Mesothelial cell of epicardium (in vitro differentiated cells): Measurements from ENCODE around the gene ANKS3. TPM values are rescaled to one million over a fixed set of nuclear protein-coding genes. Genes with fewer than 3 reads are reported as not detected.

Source experiments
- DNase-seq, 2 experiments: peaks; one replicate each; pipeline ENCODE4 v3.0.0; 2021; ENCODE audit warnings: low spot score in 2 of 2; ENCODE audit not compliant: unreplicated experiment in 2 of 2
- H3K27ac Mint-ChIP-seq: 2 replicates; pipeline ENCODE4 v1.8.0; 2021; ENCODE audit warnings: mixed read lengths
- H3K27me3 Mint-ChIP-seq: 2 replicates; pipeline ENCODE4 v1.8.0; 2021; ENCODE audit warnings: low read depth, mixed read lengths
- H3K36me3 Mint-ChIP-seq: 2 replicates; pipeline ENCODE4 v1.8.0; 2021; ENCODE audit warnings: mixed read lengths
- H3K4me1 Mint-ChIP-seq: 2 replicates; pipeline ENCODE4 v1.8.0; 2021; ENCODE audit warnings: mixed read lengths
- H3K4me3 Mint-ChIP-seq: 2 replicates; pipeline ENCODE4 v1.8.0; 2021; ENCODE audit warnings: mild to moderate bottlenecking, moderate library complexity, mixed read lengths
- H3K9me3 Mint-ChIP-seq: 2 replicates; pipeline ENCODE4 v1.8.0; 2021; ENCODE audit warnings: mixed read lengths
- total RNA-seq: library from RNA; stranded (reverse); gene quantifications from 3 replicates; pipeline ENCODE4 v1.2.1, GENCODE V29; 2021
- TF ChIP-seq, protein P1 (sequence below): fragments of 200-600 bp; sonication (generic); IDR thresholded peaks from one replicate; pipeline ENCODE4 v1.5.0; 2021; ENCODE audit warnings: antibody characterized with exemption; ENCODE audit not compliant: unreplicated experiment

The ANKS3 gene
- total RNA-seq, 1 donor from 2014 or later, result 45.8 TPM

DNA sequence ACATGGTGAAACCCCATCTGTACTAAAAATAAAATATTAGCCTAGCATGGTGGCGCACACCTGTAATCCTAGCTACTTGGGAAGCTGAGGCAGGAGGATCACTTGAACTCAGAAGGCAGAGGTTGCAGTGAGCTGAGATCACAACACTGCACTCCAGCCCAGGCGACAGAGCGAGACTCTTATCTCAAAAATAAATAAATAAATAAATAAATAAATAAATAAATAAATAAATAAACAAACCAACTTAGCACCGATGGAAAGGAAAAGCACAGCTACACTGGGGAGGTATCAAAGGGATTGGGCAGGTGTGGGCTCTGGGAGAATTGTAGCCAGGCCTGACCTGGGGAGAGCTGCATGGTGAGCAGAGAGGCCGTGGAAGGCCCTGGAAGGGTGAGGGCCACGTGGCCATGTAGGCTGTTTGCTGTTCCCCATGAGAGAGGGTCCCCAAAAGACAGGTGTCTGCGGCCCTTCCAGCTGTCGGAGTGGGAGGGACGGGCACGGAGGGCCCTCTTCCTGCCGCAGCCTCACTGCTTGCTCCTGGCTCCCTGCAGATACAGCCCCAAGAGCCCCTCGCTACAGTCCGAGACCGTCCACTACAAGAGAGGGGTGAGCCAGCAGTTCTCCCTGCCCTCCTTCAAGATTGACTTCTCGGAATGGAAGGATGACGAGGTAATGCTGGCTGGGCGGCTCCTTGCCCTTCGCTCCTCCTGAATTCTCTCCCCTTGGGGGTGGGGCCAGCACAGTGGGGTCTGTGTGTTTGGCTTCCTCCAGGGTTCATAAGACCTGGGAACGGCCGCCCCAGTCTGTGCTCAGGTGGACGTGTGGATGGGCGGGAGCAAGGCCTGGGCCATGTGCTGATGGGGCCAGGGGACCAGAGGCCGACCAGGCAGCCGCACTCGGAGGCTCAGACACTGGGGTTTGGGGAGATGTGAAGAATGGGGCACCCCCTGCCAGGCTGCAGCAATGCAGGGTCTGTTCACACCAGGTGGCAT is 77.1 kb downstream of the ANKS3 start:
- Mint-ChIP-seq H3K4me3 (no peak overlapping the region), H3K9me3 (no peaks in the 10 kb centered on the region), H3K27ac (no peak overlapping the region), H3K4me1 (no peaks in the 10 kb centered on the region), H3K36me3 (peaks cover 17% of the 10 kb centered on the region), H3K27me3 (no peaks in the 10 kb centered on the region)
- DNase-seq, result no peak
- TF ChIP-seq, protein P1, sequence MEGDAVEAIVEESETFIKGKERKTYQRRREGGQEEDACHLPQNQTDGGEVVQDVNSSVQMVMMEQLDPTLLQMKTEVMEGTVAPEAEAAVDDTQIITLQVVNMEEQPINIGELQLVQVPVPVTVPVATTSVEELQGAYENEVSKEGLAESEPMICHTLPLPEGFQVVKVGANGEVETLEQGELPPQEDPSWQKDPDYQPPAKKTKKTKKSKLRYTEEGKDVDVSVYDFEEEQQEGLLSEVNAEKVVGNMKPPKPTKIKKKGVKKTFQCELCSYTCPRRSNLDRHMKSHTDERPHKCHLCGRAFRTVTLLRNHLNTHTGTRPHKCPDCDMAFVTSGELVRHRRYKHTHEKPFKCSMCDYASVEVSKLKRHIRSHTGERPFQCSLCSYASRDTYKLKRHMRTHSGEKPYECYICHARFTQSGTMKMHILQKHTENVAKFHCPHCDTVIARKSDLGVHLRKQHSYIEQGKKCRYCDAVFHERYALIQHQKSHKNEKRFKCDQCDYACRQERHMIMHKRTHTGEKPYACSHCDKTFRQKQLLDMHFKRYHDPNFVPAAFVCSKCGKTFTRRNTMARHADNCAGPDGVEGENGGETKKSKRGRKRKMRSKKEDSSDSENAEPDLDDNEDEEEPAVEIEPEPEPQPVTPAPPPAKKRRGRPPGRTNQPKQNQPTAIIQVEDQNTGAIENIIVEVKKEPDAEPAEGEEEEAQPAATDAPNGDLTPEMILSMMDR, result no peak

DNA sequence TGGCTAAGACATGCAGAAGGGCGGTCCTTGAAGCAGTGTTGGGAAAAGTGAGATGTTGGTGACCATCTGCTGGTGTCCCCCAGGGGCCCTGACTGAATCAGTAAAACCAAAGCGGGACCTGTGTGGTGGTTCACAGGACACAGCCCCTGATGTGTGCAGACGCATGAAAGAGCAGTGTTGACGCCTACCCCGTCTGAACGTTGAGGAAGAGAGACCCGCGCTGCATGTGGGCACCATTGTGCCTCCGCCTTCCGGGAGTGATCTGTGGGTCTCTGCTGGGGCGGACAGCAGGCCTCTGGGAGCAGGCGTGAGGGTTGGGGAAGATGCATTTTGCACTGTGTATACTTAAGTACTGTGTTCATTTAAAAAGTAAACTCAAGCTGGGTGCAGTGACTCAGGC is 77.8 kb downstream of the ANKS3 start:
- TF ChIP-seq, protein P1, result no peak
- Mint-ChIP-seq H3K4me3 (no peak overlapping the region), H3K36me3 (peaks cover 17% of the 10 kb centered on the region), H3K4me1 (no peaks in the 10 kb centered on the region), H3K27me3 (no peaks in the 10 kb centered on the region), H3K9me3 (no peaks in the 10 kb centered on the region), H3K27ac (no peak overlapping the region)
- DNase-seq, result no peak

DNA sequence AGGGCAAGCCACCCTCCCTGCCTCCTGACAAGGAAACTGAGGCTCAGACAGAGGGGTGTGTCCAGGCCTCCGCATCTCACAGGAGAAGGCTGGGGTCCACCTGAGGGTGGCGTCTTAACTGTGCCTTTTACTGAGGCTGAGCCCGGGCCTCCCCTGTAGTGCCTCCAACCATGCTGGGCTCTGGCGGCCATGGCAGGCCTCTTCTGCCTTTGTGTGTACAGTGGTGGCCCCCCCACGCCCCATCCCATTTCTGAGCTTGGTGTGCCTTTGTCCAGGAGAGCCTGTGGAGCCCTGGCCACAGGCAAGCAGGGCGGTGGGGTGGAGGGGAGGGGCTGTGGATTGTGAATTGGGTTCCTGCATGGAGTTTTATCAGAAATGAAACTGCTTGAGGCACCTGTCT is 78.3 kb downstream of the ANKS3 start:
- Mint-ChIP-seq H3K4me1 (no peaks in the 10 kb centered on the region), H3K36me3 (peaks cover 18% of the 10 kb centered on the region), H3K9me3 (no peaks in the 10 kb centered on the region), H3K27me3 (no peaks in the 10 kb centered on the region), H3K27ac (no peak overlapping the region), H3K4me3 (no peak overlapping the region)
- DNase-seq, result no peak
- TF ChIP-seq, protein P1, result no peak

DNA sequence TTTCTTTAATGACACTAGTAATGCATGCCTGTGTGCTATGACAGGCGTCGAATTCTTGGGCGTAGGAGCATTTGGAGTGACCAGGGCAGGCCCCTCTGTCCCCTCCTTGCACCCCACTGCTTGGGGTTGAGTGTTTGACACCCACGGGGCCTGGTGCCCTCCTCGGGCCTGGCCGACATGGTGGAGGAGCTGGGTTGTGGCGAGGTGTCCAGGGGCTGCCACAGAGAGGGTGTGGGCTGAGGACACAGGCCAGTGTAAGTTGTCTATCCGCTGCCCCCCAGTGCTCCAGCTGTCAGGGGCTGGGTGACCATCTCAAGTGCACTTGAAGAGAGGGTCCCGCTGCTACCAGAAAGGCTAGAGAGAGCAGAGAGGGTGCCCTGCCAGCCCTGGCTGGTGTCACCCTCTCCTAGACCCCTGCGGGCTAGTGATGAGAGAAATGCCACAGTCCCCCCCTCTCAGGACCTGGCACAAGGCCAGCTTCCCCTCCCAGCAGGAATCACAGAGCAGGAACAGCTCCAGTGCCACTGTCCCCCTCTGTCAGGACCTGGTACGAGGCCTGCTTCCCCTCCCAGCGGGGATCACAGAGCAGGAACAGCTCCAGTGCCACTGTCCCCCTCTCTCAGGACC is 79.0 kb downstream of the ANKS3 start:
- H3K4me3 Mint-ChIP-seq, result no peak overlapping the region
- TF ChIP-seq, protein P1, result no peak
- H3K9me3 Mint-ChIP-seq, result no peaks in the 10 kb centered on the region
- H3K4me1 Mint-ChIP-seq, result no peaks in the 10 kb centered on the region
- no peak overlapping the region for H3K27ac Mint-ChIP-seq
- H3K27me3 Mint-ChIP-seq, result no peaks in the 10 kb centered on the region
- DNase-seq, result no peak
- H3K36me3 Mint-ChIP-seq, result peaks cover 23% of the 10 kb centered on the region

DNA sequence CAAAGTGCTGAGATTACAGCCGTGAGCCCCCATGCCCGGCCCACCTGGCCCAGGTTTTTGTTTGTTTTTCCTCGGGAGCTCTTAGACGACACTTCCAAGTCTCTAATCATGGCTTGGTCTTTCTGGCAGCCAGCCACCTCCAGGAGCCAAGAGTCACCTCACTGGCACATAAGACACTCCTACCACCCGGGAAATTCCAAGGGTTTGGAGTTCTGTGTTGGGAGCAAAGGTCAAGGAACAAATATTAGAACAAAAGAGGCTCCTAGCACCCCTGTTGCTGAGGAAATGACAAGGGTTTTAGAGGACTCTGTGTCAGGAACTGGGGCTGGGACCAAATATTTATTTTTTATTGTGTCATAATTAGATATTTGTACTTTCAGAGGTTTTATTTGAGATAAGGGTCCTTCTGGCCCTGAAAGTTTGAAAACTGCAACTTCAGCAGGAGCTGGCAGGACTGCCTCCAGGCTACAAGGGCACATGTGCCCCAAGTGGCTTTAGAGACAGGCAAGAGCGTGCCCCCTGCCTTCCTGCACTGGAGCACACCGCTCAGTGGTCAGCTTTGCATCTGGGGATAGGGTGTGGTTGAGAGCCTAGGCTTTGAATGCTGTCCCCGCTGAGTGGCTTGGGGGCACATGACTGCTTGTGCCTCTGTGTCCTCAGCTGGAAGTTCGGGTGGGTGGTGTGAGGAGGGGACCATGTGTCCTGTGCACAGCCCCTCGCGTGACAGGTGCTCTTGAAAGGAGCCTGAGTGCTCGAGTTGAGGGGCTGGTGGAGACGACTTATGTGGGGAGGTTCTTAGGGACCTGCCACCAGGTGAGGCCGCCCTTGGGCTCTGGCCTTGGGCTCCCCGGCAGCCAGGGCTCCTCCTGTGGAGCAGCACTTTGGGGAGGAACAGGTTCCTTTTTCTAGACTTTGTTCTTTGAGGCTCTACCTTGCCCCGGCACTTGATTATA is 79.8 kb downstream of the ANKS3 start:
- Mint-ChIP-seq H3K27me3 (no peaks in the 10 kb centered on the region), H3K36me3 (peaks cover 27% of the 10 kb centered on the region), H3K27ac (no peak overlapping the region), H3K4me3 (no peak overlapping the region), H3K4me1 (no peaks in the 10 kb centered on the region), H3K9me3 (no peaks in the 10 kb centered on the region)
- DNase-seq, result no peak
- TF ChIP-seq, protein P1, result no peak
